Adrenal gland (tissue), 12 donors: ENCODE measurements around the gene TMPRSS3. TPM values are rescaled to one million over a fixed set of nuclear protein-coding genes. Genes with fewer than 3 reads are reported as not detected.

Source experiments
- DNase-seq, 7 donors: peaks; one replicate each; pipeline ENCODE4 v3.0.0-alpha.2; 2019 to 2020
- H3K27ac ChIP-seq, 5 donors: fragments of 200-600 bp; sonication (generic) in 4 of 5; 1 replicate in 3 of 5; 2 replicates in 2 of 5; pipeline versions ENCODE4 v1.5.1 to v1.8.0; 2016 to 2020; ENCODE audit warnings: mild to moderate bottlenecking in 1 of 5
- H3K27me3 ChIP-seq: fragments of 200-600 bp; 2 replicates; pipeline ENCODE4 v1.8.0; 2021
- H3K36me3 ChIP-seq, 2 donors: fragments of 200-600 bp; replicated peaks in 1 of 2; 1 replicate in 1 of 2; 2 replicates in 1 of 2; pipeline versions ENCODE4 v1.5.1 to v1.8.0; 2018 to 2022
- H3K4me1 ChIP-seq, 2 donors: fragments of 200-600 bp; replicated peaks in 1 of 2; 1 replicate in 1 of 2; 2 replicates in 1 of 2; pipeline versions ENCODE4 v1.5.1 to v1.8.0; 2018 to 2021
- H3K4me3 ChIP-seq, 4 donors: fragments of 200-600 bp; sonication (generic) in 3 of 4; one replicate each; pipeline ENCODE4 v1.5.1; 2016 to 2018
- H3K9me3 ChIP-seq, 3 donors: fragments of 200-600 bp; sonication (generic) in 1 of 3; replicated peaks in 1 of 3; 1 replicate in 2 of 3; 2 replicates in 1 of 3; pipeline versions ENCODE4 v1.5.1 to v1.8.0; 2016 to 2021
- CTCF ChIP-seq, 6 experiments: fragments of 450-650 bp in 4 of 6; fragments of 200-600 bp in 2 of 6; sonication (generic) in 1 of 6; IDR thresholded peaks; 1 replicate in 5 of 6; 2 replicates in 1 of 6; pipeline versions ENCODE4 v1.5.1 to v1.8.0; 2016 to 2021; ENCODE audit warnings: antibody characterized with exemption in 6 of 6, mild to moderate bottlenecking in 2 of 6, moderate library complexity in 1 of 6
- POLR2A ChIP-seq, 2 donors: fragments of 450-650 bp; IDR thresholded peaks; one replicate each; pipeline ENCODE4 v1.6.1; 2017; ENCODE audit warnings: antibody characterized with exemption in 2 of 2, mild to moderate bottlenecking in 2 of 2, moderate library complexity in 1 of 2
- WGBS, 4 donors: extraction: QIAGEN DNeasy Blood & Tissue Kit in 2 of 4; methylation state at CpG; one replicate each; pipeline versions ENCODE4 v1.1.5 to v1.1.7; 2013 to 2017; 5-methylcytosine and 5-hydroxymethylcytosine counted together
- intact Hi-C, 2 donors: fragments of 100-400 bp; cut with DNase I; formaldehyde crosslinking; loops; one replicate each; pipeline versions ENCODE4 v1.14.1 to v1.15.0; 2022 to 2023
- polyA plus RNA-seq, 3 donors: library from polyadenylated mRNA; stranded (reverse); fragments of 200-250 nt in 2 of 3; fragments of 350-450 nt in 1 of 3; fragmentation: Illumina TruSeq in 1 of 3; extraction: RNeasy Lipid Tissue Mini Kit (QIAGEN cat#74804) in 1 of 3; gene quantifications; one replicate each; pipeline ENCODE4 v1.2.3, GENCODE V29; 2013 to 2014
- total RNA-seq, 9 donors: library from RNA; depleted of rRNA in 4 of 9; stranded (reverse); fragments of >200 nt in 4 of 9; fragments of 120-200 nt in 1 of 9; fragmentation: NEBNext Ultra II Directional in 1 of 9; extraction: Animal tissue kit (Norgen Biotek cat#: 25700) in 1 of 9; gene quantifications; one replicate each; pipeline versions ENCODE4 v1.1.0 to v1.2.4, GENCODE V29; 2013 to 2023
- donor health status: healthy with polysubstance abuse.
- donor health status: Bipolar disorder and iron deficiency.
- donor health status: DM: yes; HTN: yes; CAD: no.
- donor health status: DM: no; HTN: no; CAD: no.
- donor health status: DM: no; HTN: no; CAD: no.
- donor health status: DM: yes; HTN: yes; CAD: no.

The TMPRSS3 gene
- total and polyA plus RNA-seq, 12 donors = 0.14 to 2.9 (median 0.38) TPM; not detected in 3

GRCh38 chr21:42364304-42364865 lies 31.5 kb downstream of the TMPRSS3 start:
- Histone ChIP-seq H3K36me3 (no peaks in the 10 kb centered on the region), H3K9me3 (no peaks in the 10 kb centered on the region), H3K27me3 (peaks cover 6% of the 10 kb centered on the region), H3K27ac (no peak overlapping the region), H3K4me1 (no peaks in the 10 kb centered on the region), H3K4me3 (no peak overlapping the region)
- WGBS, 4 donors = 75 to 86% (median 80%) methylated on average over 10 to 13 of the region's 13 CpGs
- intact Hi-C loops = no loop called here
- DNase-seq = no peak
- no peak for TF ChIP-seq POLR2A (IDR thresholded peaks at IDR 0.05)

- Histone ChIP-seq H3K4me3 (no peak overlapping the region), H3K4me1 (no peaks in the 10 kb centered on the region), H3K9me3 (no peaks in the 10 kb centered on the region), H3K27ac (no peak overlapping the region), H3K27me3 (peaks cover 6% of the 10 kb centered on the region), H3K36me3 (no peaks in the 10 kb centered on the region)
- no peak for DNase-seq
- intact Hi-C loops = no loop called here
- no peak for TF ChIP-seq POLR2A (IDR thresholded peaks at IDR 0.05)
- TF ChIP-seq CTCF (IDR thresholded peaks at IDR 0.05) = no peak
- 74 to 84% (median 79%) methylated on average over 8 of the region's 8 CpGs for WGBS, 4 donors
These were observed 32.5 kb downstream of the TMPRSS3 start for GRCh38 chr21:42363312-42363711.

- Histone ChIP-seq H3K27me3 (peaks cover 6% of the 10 kb centered on the region), H3K4me3 (no peak overlapping the region), H3K4me1 (no peaks in the 10 kb centered on the region), H3K27ac (no peak overlapping the region), H3K36me3 (no peaks in the 10 kb centered on the region), H3K9me3 (no peaks in the 10 kb centered on the region)
- TF ChIP-seq POLR2A (IDR thresholded peaks at IDR 0.05) = no peak
- TF ChIP-seq CTCF (IDR thresholded peaks at IDR 0.05) = no peak
- no peak for DNase-seq
- 69 to 83% (median 77%) methylated on average over 9 of the region's 9 CpGs for WGBS, 4 donors
- intact Hi-C loops = no loop called here
These were observed 33.2 kb downstream of the TMPRSS3 start for GRCh38 chr21:42362700-42363099.

- intact Hi-C loops = no loop called here
- no peaks in the 10 kb centered on the region for H3K4me1 ChIP-seq
- peaks cover 6% of the 10 kb centered on the region for H3K27me3 ChIP-seq
- no peak overlapping the region for H3K4me3 ChIP-seq
- 80 to 81% (median 80%) methylated on average over 12 of the region's 12 CpGs for WGBS, 4 donors
- no peak for DNase-seq
- TF ChIP-seq POLR2A (IDR thresholded peaks at IDR 0.05) (no peak), CTCF (IDR thresholded peaks at IDR 0.05) (no peak)
- H3K27ac ChIP-seq = no peak overlapping the region
- H3K36me3 ChIP-seq = no peaks in the 10 kb centered on the region
- H3K9me3 ChIP-seq = no peaks in the 10 kb centered on the region
These were observed 33.7 kb downstream of the TMPRSS3 start for GRCh38 chr21:42362198-42362597.

GRCh38 chr21:42361286-42361685 lies 34.6 kb downstream of the TMPRSS3 start:
- DNase-seq = no peak
- H3K27me3 ChIP-seq = peaks cover 6% of the 10 kb centered on the region
- TF ChIP-seq CTCF (IDR thresholded peaks at IDR 0.05) (no peak), POLR2A (IDR thresholded peaks at IDR 0.05) (no peak)
- no peaks in the 10 kb centered on the region for H3K4me1 ChIP-seq
- H3K9me3 ChIP-seq = no peaks in the 10 kb centered on the region
- intact Hi-C loops = no loop called here
- H3K4me3 ChIP-seq = no peak overlapping the region
- no peak overlapping the region for H3K27ac ChIP-seq
- no peaks in the 10 kb centered on the region for H3K36me3 ChIP-seq
- 46 to 67% (median 55%) methylated on average over 3 to 7 of the region's 7 CpGs for WGBS, 4 donors
